ENCODE results near the gene PPP6R2. TPM values are rescaled to one million over a fixed set of nuclear protein-coding genes. Genes with fewer than 3 reads are reported as not detected.

PPP6R2 gene
- total RNA-seq, 1 experiment from 2014 or later, result 61.3 TPM

DNA sequence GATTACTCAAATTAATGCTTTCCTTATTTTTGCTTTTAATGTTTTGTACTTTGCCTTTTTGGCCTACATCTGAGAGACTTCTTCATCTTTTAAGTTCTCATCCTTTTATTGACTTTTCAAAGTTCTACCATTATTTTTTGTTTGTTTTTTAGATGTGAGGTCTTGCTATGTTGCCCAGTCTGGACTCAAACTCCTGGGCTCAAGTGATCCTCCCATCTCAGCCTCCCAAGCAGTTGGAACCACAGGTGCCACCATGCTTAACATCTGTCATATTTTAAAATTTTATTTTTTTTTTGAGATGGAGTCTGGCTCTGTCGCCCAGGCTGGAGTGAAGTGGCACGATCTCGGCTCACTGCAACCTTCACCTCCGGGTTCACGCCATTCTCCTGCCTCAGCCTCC lies 57.8 kb downstream of the PPP6R2 start:
- no peak overlapping the region for H3K4me2 ChIP-seq (ENCODE audit: low read length)
- H3K27ac ChIP-seq (ENCODE audit: low read depth, low read length), result no peak overlapping the region
- intact Hi-C loops (cut with micrococcal nuclease), result no loop called here
- H2AFZ ChIP-seq (ENCODE audit: low read depth, low read length, poor library complexity, severe bottlenecking), result no peak overlapping the region
- ATAC-seq (no peak), DNase-seq (ENCODE audit: low read depth, low spot score) (no peak)
- ChIA-PET POLR2A (no interaction called here), RAD21 (ENCODE audit: low non-redundant PET in 1 of 2, low total read pairs in 2 of 2, uncharacterized antibody in 2 of 2, unreplicated experiment in 2 of 2) (interaction anchor here in 1 of 2 experiments (1.5 kb wide), 1 partner anchor 125 kb away, joined by 6 read pairs; the partner anchor contains the start of gene SCO2), CTCF (no interaction called here)
- no peaks in the 10 kb centered on the region for H3K4me1 ChIP-seq (ENCODE audit: control insufficient read depth in 1 of 2, insufficient read depth in 2 of 2, low read length in 2 of 2)
- no peaks in the 10 kb centered on the region for H3K9me3 ChIP-seq (ENCODE audit: control insufficient read depth in 1 of 2, insufficient read depth in 1 of 2, low read depth in 1 of 2, low read length in 2 of 2)
- no peak overlapping the region for H3K4me3 ChIP-seq (replicated peaks in 1 of 2; ENCODE audit: low read depth in 1 of 2, low read length in 2 of 2)
- H3K36me3 ChIP-seq (ENCODE audit: control insufficient read depth in 1 of 2, insufficient read depth in 2 of 2, low read length in 2 of 2), result peaks cover 4 to 17% of the 10 kb centered on the region in 2 experiments; a peak in 3 of 4 replicates
- no peaks in the 10 kb centered on the region for H3K9me2 ChIP-seq (ENCODE audit: insufficient read depth)
- H4K20me1 ChIP-seq (ENCODE audit: insufficient read depth), result no peaks in the 10 kb centered on the region
- no peak for TF ChIP-seq YY1 (IDR thresholded peaks at IDR 0.05; ENCODE audit: extremely low read depth, insufficient replicate concordance, low read depth, low read length)
- TF ChIP-seq ZFX (IDR thresholded peaks at IDR 0.05), result no peak
- TF ChIP-seq, protein P1, sequence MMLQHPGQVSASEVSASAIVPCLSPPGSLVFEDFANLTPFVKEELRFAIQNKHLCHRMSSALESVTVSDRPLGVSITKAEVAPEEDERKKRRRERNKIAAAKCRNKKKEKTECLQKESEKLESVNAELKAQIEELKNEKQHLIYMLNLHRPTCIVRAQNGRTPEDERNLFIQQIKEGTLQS (IDR thresholded peaks at IDR 0.05), result no peak
- TF ChIP-seq SP1 (IDR thresholded peaks at IDR 0.05; ENCODE audit: low read depth), result no peak
- TF ChIP-seq, protein P2, sequence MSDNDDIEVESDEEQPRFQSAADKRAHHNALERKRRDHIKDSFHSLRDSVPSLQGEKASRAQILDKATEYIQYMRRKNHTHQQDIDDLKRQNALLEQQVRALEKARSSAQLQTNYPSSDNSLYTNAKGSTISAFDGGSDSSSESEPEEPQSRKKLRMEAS (IDR thresholded peaks at IDR 0.05), result no peak
- no peak for TF ChIP-seq EGR1 (IDR thresholded peaks at IDR 0.05; ENCODE audit: low read depth)
- TF ChIP-seq EZH2phosphoT487 (IDR thresholded peaks at IDR 0.05; ENCODE audit: borderline replicate concordance), result no peak
- TF ChIP-seq CBX3 (IDR thresholded peaks at IDR 0.05; ENCODE audit: low read depth), result no peak
- no peak for TF ChIP-seq CEBPB (IDR thresholded peaks at IDR 0.05; ENCODE audit: low read depth)
- TF ChIP-seq, protein P3, sequence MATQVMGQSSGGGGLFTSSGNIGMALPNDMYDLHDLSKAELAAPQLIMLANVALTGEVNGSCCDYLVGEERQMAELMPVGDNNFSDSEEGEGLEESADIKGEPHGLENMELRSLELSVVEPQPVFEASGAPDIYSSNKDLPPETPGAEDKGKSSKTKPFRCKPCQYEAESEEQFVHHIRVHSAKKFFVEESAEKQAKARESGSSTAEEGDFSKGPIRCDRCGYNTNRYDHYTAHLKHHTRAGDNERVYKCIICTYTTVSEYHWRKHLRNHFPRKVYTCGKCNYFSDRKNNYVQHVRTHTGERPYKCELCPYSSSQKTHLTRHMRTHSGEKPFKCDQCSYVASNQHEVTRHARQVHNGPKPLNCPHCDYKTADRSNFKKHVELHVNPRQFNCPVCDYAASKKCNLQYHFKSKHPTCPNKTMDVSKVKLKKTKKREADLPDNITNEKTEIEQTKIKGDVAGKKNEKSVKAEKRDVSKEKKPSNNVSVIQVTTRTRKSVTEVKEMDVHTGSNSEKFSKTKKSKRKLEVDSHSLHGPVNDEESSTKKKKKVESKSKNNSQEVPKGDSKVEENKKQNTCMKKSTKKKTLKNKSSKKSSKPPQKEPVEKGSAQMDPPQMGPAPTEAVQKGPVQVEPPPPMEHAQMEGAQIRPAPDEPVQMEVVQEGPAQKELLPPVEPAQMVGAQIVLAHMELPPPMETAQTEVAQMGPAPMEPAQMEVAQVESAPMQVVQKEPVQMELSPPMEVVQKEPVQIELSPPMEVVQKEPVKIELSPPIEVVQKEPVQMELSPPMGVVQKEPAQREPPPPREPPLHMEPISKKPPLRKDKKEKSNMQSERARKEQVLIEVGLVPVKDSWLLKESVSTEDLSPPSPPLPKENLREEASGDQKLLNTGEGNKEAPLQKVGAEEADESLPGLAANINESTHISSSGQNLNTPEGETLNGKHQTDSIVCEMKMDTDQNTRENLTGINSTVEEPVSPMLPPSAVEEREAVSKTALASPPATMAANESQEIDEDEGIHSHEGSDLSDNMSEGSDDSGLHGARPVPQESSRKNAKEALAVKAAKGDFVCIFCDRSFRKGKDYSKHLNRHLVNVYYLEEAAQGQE (IDR thresholded peaks at IDR 0.05; ENCODE audit: low read depth), result no peak
- no peak for TF ChIP-seq POLR2AphosphoS5 (IDR thresholded peaks at IDR 0.05; ENCODE audit: low read depth, low read length)
- no peak for TF ChIP-seq RAD21 (IDR thresholded peaks at IDR 0.05; ENCODE audit: low read depth)
- no peak overlapping the region for H3K9ac ChIP-seq (ENCODE audit: low read length)
- peaks cover 44% of the 10 kb centered on the region for H3K79me2 ChIP-seq (ENCODE audit: insufficient read depth, low read length)
- no peaks in the 10 kb centered on the region for H3K27me3 ChIP-seq (ENCODE audit: insufficient read depth, low read length)
- no TSS peak for BruUV-seq (replicated peaks)
